ENCODE data around the gene SRRM3. TPM values are rescaled to one million over a fixed set of nuclear protein-coding genes. Genes with fewer than 3 reads are reported as not detected.
"Not testable (repeated sequence)": the region's sequence is repeated elsewhere in the genome, so short reads cannot be mapped to it uniquely, and the experiment has no call there.

Gene SRRM3
- total RNA-seq, result 1 to 10 TPM; 1.6 to 4.1 (median 2.8) TPM

- Histone ChIP-seq H3K27me3 (peaks cover 83% of the 10 kb centered on the region), H3K27ac (no peak within 1 kb of the TSS), H3K9me3 (no peaks in the 10 kb centered on the region), H3K4me3 (peak within 1 kb of the TSS in 1 of 2 donors; percentile 14), H3K36me3 (no peaks in the 10 kb centered on the region), H3K4me1 (peaks cover 0 to 11% (median 0%) of the 10 kb centered on the region in 3 donors)
- 0% methylated on average over 1 of the region's 57 CpGs; no CpG with 5 or more reads in 1 of the 2 donors for WGBS, 2 donors (ENCODE audit: low coverage in 1 of 2)
- ATAC-seq, result peak; percentile 88
- TF ChIP-seq CTCF (IDR thresholded peaks at IDR 0.05), result peak in 3 of 4 experiments; percentile 45 to 82 (median 56)
- no peak for TF ChIP-seq POLR2A (IDR thresholded peaks at IDR 0.05)
These were observed at the start of gene SRRM3 for GRCh38 chr7:76201732-76202665. Gene SRRM3, plus strand, starts transcription at chr7:76201896. Its CDS starts 33,171 bp downstream, at chr7:76235067.

GRCh38 chr7:76151932-76152331 lies 49.8 kb upstream of the SRRM3 start:
- Histone ChIP-seq H3K27ac (no peak overlapping the region), H3K36me3 (no peaks in the 10 kb centered on the region), H3K4me1 (no peaks in the 10 kb centered on the region), H3K27me3 (peaks cover 22% of the 10 kb centered on the region), H3K4me3 (no peak overlapping the region), H3K9me3 (no peaks in the 10 kb centered on the region)
- TF ChIP-seq CTCF (IDR thresholded peaks at IDR 0.05) (no peak), POLR2AphosphoS5 (IDR thresholded peaks at IDR 0.05) (no peak), POLR2A (IDR thresholded peaks at IDR 0.05) (no peak), EP300 (IDR thresholded peaks at IDR 0.05) (no peak)
- 78 to 84% methylated on average over 5 of the region's 5 CpGs for WGBS, 2 donors (ENCODE audit: low coverage in 1 of 2)
- no peak for ATAC-seq

GRCh38 chr7:76153571-76154230 lies 48.0 kb upstream of the SRRM3 start:
- ATAC-seq, H3K9me3 ChIP-seq, H3K36me3 ChIP-seq, H3K27ac ChIP-seq, H3K4me1 ChIP-seq, H3K4me3 ChIP-seq: not testable (repeated sequence)
- 69 to 83% methylated on average over 2 of the region's 5 CpGs for WGBS, 2 donors (ENCODE audit: low coverage in 1 of 2)
- peaks cover 19% of the 10 kb centered on the region for H3K27me3 ChIP-seq

- peak; percentile 60 for ATAC-seq
- no peak for TF ChIP-seq POLR2A (IDR thresholded peaks at IDR 0.05)
- TF ChIP-seq EP300 (IDR thresholded peaks at IDR 0.05), result no peak
- no peak for TF ChIP-seq CTCF (IDR thresholded peaks at IDR 0.05)
- no peak for TF ChIP-seq POLR2AphosphoS5 (IDR thresholded peaks at IDR 0.05)
- H3K27me3 ChIP-seq, result peaks cover 6% of the 10 kb centered on the region
- whole genome bisulfite sequencing, 2 donors (ENCODE audit: low coverage in 1 of 2), result 75 to 76% methylated on average over 4 of the region's 6 CpGs
- no peaks in the 10 kb centered on the region for H3K4me1 ChIP-seq
- no peak overlapping the region for H3K4me3 ChIP-seq
- H3K27ac ChIP-seq, result no peak overlapping the region
- H3K9me3 ChIP-seq, result no peaks in the 10 kb centered on the region
- H3K36me3 ChIP-seq, result no peaks in the 10 kb centered on the region
These were observed 45.8 kb upstream of the SRRM3 start for GRCh38 chr7:76155938-76156337.

GRCh38 chr7:76156992-76157685 lies 44.6 kb upstream of the SRRM3 start:
- H3K36me3 ChIP-seq, H3K4me3 ChIP-seq, ATAC-seq, H3K4me1 ChIP-seq, H3K9me3 ChIP-seq, H3K27ac ChIP-seq, H3K27me3 ChIP-seq: not testable (repeated sequence)
- 50 to 91% methylated on average over 1 of the region's 2 CpGs for WGBS, 2 donors (ENCODE audit: low coverage in 1 of 2)

GRCh38 chr7:76158416-76158815 lies 43.3 kb upstream of the SRRM3 start:
- not testable (repeated sequence) for ATAC-seq, H3K27me3 ChIP-seq, H3K4me1 ChIP-seq, H3K9me3 ChIP-seq, H3K36me3 ChIP-seq, H3K4me3 ChIP-seq, H3K27ac ChIP-seq
- 85% methylated on average over 10 of the region's 10 CpGs; no CpG with 5 or more reads in 1 of the 2 donors for WGBS, 2 donors (ENCODE audit: low coverage in 1 of 2)

- WGBS, 2 donors (ENCODE audit: low coverage in 1 of 2), result 76 to 84% methylated on average over 10 of the region's 10 CpGs
- H3K4me1 ChIP-seq, result peaks cover 0 to 10% (median 0%) of the 10 kb centered on the region in 3 donors
- H3K27ac ChIP-seq, H3K36me3 ChIP-seq, H3K4me3 ChIP-seq, H3K9me3 ChIP-seq, H3K27me3 ChIP-seq, ATAC-seq: not testable (repeated sequence)
These were observed 39.1 kb upstream of the SRRM3 start for GRCh38 chr7:76162416-76163170.

GRCh38 chr7:76163812-76164211 lies 37.9 kb upstream of the SRRM3 start:
- H3K27ac ChIP-seq, H3K27me3 ChIP-seq, H3K9me3 ChIP-seq, H3K4me3 ChIP-seq, H3K36me3 ChIP-seq, ATAC-seq: not testable (repeated sequence)
- 32 to 43% methylated on average over 4 to 5 of the region's 8 CpGs for WGBS, 2 donors (ENCODE audit: low coverage in 1 of 2)
- peaks cover 0 to 10% (median 0%) of the 10 kb centered on the region in 3 donors for H3K4me1 ChIP-seq

All from gastroesophageal sphincter (tissue), 4 donors.